Smooth muscle cell (in vitro differentiated cells): ENCODE results near the gene PDCD1LG2. TPM values are rescaled to one million over a fixed set of nuclear protein-coding genes. Genes with fewer than 3 reads are reported as not detected.

ENCODE experiments used
- DNase-seq: peaks from one replicate; lab custom pipeline; 2025; ENCODE audit not compliant: unreplicated experiment; lab: John Stamatoyannopoulos, UW
- H2AFZ ChIP-seq: fragments of 200-600 bp; sonication (generic); 2 replicates; pipeline ENCODE4 v1.6.0; 2016; ENCODE audit warnings: antibody characterized with exemption, low read depth, mild to moderate bottlenecking
- H3F3A ChIP-seq: fragments of 200-600 bp; sonication (generic); 2 replicates; pipeline ENCODE4 v1.6.0; 2017; ENCODE audit warnings: antibody characterized with exemption, low read depth
- H3K27ac ChIP-seq: fragments of 200-600 bp; sonication (generic); 2 replicates; pipeline ENCODE4 v1.5.1; 2016; ENCODE audit warnings: low read depth, mild to moderate bottlenecking
- H3K27me3 ChIP-seq: fragments of 200-600 bp; sonication (generic); 2 replicates; pipeline ENCODE4 v1.6.1; 2016; ENCODE audit warnings: low read depth, mild to moderate bottlenecking
- H3K36me3 ChIP-seq: fragments of 200-600 bp; sonication (generic); 2 replicates; pipeline ENCODE4 v1.5.1; 2016; ENCODE audit warnings: low read depth
- H3K4me1 ChIP-seq: fragments of 200-600 bp; sonication (generic); 2 replicates; pipeline ENCODE4 v1.5.1; 2016; ENCODE audit warnings: low read depth
- H3K4me2 ChIP-seq: fragments of 200-600 bp; sonication (generic); 2 replicates; pipeline ENCODE4 v1.6.0; 2016; ENCODE audit warnings: mild to moderate bottlenecking
- H3K4me3 ChIP-seq: fragments of 200-600 bp; sonication (generic); 2 replicates; pipeline ENCODE4 v1.5.1; 2016; ENCODE audit warnings: mild to moderate bottlenecking
- H3K79me2 ChIP-seq: fragments of 200-600 bp; sonication (generic); 2 replicates; pipeline ENCODE4 v1.6.0; 2016; ENCODE audit warnings: low read depth, mild to moderate bottlenecking
- H3K9ac ChIP-seq: fragments of 200-600 bp; sonication (generic); 2 replicates; pipeline ENCODE4 v1.6.0; 2016; ENCODE audit warnings: low read depth
- H3K9me3 ChIP-seq: fragments of 200-600 bp; sonication (generic); replicated peaks from 2 replicates; pipeline ENCODE4 v1.5.1; 2016; ENCODE audit warnings: low read depth
- H4K20me1 ChIP-seq: fragments of 200-600 bp; sonication (generic); 2 replicates; pipeline ENCODE4 v1.6.0; 2016; ENCODE audit warnings: low read depth
- CTCF ChIP-seq: fragments of 200-600 bp; sonication (generic); IDR thresholded peaks from 2 replicates; pipeline ENCODE4 v1.5.1; 2017; ENCODE audit warnings: borderline replicate concordance, mild to moderate bottlenecking, antibody characterized with exemption; ENCODE audit not compliant: insufficient read depth, poor library complexity, severe bottlenecking
- WGBS: methylation state at CpG from one replicate; pipeline ENCODE4 v1.1.7; 2016; ENCODE audit warnings: low lambda C conversion rate; 5-methylcytosine and 5-hydroxymethylcytosine counted together
- polyA plus RNA-seq: library from polyadenylated mRNA; unstranded; fragments of >200 nt; fragmentation: Nextera tagmentation; extraction: Ambion mirVana; gene quantifications from 2 replicates; pipeline ENCODE4 v1.2.1, GENCODE V29; 2016
- total RNA-seq: library from RNA; depleted of rRNA; stranded (reverse); fragments of >200 nt; gene quantifications from 2 replicates; pipeline ENCODE4 v1.2.3, GENCODE V29; 2014

The PDCD1LG2 gene
- total and polyA plus RNA-seq, 2 experiments from 2014 or later: 10.0 to 11.6 TPM

GRCh38 chr9:5611321-5612184 lies 101.2 kb downstream of the PDCD1LG2 start:
- H2AFZ ChIP-seq: no peak overlapping the region
- no peaks in the 10 kb centered on the region for H3K27me3 ChIP-seq
- H3K4me2 ChIP-seq: no peak overlapping the region
- H3K36me3 ChIP-seq: no peaks in the 10 kb centered on the region
- no peaks in the 10 kb centered on the region for H3K4me1 ChIP-seq
- DNase-seq: no peak
- H3K79me2 ChIP-seq: no peaks in the 10 kb centered on the region
- H3K27ac ChIP-seq: no peak overlapping the region
- no peaks in the 10 kb centered on the region for H3K9me3 ChIP-seq
- H3K4me3 ChIP-seq: no peak overlapping the region
- WGBS: 95% methylated on average over 6 of the region's 6 CpGs
- no peak overlapping the region for H3K9ac ChIP-seq
- no peak for TF ChIP-seq CTCF
- H3F3A ChIP-seq: no peaks in the 10 kb centered on the region
- no peaks in the 10 kb centered on the region for H4K20me1 ChIP-seq

GRCh38 chr9:5612185-5612530 lies 101.8 kb downstream of the PDCD1LG2 start:
- Histone ChIP-seq H3K79me2 (no peaks in the 10 kb centered on the region), H4K20me1 (no peaks in the 10 kb centered on the region), H3K9ac (no peak overlapping the region), H3K4me3 (no peak overlapping the region), H3K27ac (no peak overlapping the region), H3K4me1 (no peaks in the 10 kb centered on the region), H2AFZ (no peak overlapping the region), H3F3A (no peaks in the 10 kb centered on the region), H3K4me2 (no peak overlapping the region), H3K36me3 (no peaks in the 10 kb centered on the region), H3K9me3 (no peaks in the 10 kb centered on the region), H3K27me3 (no peaks in the 10 kb centered on the region)
- DNase-seq: no peak
- no peak for TF ChIP-seq CTCF

DNA sequence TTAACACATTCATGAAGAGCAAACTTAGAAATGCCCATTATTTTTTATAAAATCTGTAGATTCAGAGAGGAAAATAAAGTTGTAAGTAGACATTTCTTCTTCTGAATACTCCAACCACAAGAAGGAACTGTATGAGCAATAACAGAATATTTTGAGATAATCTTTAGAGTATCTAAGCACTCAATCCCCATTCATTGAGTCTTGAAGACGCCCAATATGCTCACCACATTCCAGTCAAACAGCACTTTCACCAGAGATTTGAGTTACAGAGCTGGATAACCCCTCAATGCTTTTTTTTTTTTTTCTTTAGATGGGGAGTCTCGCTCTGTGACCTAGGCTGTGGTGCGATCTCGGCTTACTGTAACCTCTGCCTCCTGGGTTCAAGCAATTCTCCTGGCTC lies 103.9 kb downstream of the PDCD1LG2 start:
- Histone ChIP-seq H3K27ac (no peak overlapping the region), H2AFZ (no peak overlapping the region), H3K4me1 (no peaks in the 10 kb centered on the region), H3K4me2 (no peak overlapping the region), H3F3A (no peaks in the 10 kb centered on the region), H3K27me3 (no peaks in the 10 kb centered on the region), H3K36me3 (no peaks in the 10 kb centered on the region), H4K20me1 (no peaks in the 10 kb centered on the region), H3K4me3 (no peak overlapping the region), H3K9ac (no peak overlapping the region), H3K9me3 (no peaks in the 10 kb centered on the region), H3K79me2 (no peaks in the 10 kb centered on the region)
- no peak for TF ChIP-seq CTCF
- over 99% methylated on average over 4 of the region's 4 CpGs for WGBS
- no peak for DNase-seq

- Histone ChIP-seq H3K9me3 (no peaks in the 10 kb centered on the region), H3K79me2 (no peaks in the 10 kb centered on the region), H3K27ac (no peak overlapping the region), H3F3A (no peaks in the 10 kb centered on the region), H3K9ac (no peak overlapping the region), H2AFZ (no peak overlapping the region), H3K4me1 (no peaks in the 10 kb centered on the region), H3K36me3 (no peaks in the 10 kb centered on the region), H4K20me1 (no peaks in the 10 kb centered on the region), H3K4me2 (no peak overlapping the region), H3K27me3 (no peaks in the 10 kb centered on the region), H3K4me3 (no peak overlapping the region)
- WGBS: 78% methylated on average over 3 of the region's 3 CpGs
- TF ChIP-seq CTCF: no peak
- no peak for DNase-seq
Observed at GRCh38 chr9:5614985-5615384, 104.7 kb downstream of the PDCD1LG2 start.
